Activated T-cell treated with anti-CD3 and anti-CD28 coated beads for 1 hour (primary cell): ENCODE data around the gene CTBP2.

Source experiments
- DNase-seq: peaks from one replicate; pipeline ENCODE4 v3.0.0-alpha.2; 2020; ENCODE audit warnings: low read depth

Gene CTBP2

GRCh38 chr10:125009661-125010161 lies 150.7 kb downstream of the CTBP2 start:
- no peak for DNase-seq

- DNase-seq, result no peak
Observed at GRCh38 chr10:125008689-125009638, 151.4 kb downstream of the CTBP2 start.

DNA sequence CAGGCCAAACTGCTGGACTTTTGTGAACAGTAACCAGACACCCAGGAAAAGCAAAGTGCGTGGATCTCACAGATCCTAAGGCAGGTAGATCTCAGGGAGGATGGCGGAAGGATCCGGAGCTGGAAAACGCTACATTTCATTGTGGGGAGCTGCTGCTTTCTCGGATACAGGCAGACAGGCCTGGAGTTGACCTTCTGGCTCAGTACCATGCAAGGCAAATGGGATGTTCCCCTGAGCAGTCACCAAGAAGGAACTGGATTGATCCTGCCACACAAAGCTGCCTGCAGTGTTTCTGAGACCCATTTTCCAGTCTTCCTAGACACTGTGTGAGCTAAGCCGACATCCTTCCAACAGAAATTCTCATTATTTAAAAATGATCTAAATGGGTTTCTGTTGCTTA lies 152.9 kb downstream of the CTBP2 start:
- DNase-seq, result no peak

DNA sequence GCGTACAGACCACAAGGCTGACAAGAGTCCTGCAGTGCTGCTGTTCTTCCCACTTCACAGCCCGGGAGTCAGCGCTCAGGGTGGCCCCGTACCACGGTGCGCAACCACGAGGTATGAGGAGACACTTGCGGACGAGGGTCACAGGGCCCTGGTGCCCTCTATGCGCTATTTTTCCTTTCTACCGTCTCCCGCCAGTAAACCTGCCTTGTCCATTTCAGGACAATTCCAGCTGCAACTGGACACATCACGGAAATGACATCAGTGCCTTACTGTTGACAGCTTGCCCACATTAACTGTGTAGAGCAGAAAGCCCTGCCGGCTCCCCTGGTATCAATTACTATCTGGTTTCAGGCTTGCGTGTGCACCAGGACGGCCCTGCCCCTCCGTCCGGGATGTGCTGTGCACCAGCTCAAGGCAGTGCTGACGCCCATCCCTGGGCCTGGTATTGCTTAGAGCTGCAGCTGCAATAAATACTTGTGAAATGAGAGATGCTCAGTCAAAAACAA lies 153.4 kb downstream of the CTBP2 start:
- DNase-seq, result no peak

- DNase-seq, result no peak
Observed at GRCh38 chr10:125006188-125006680, 154.1 kb downstream of the CTBP2 start.

DNA sequence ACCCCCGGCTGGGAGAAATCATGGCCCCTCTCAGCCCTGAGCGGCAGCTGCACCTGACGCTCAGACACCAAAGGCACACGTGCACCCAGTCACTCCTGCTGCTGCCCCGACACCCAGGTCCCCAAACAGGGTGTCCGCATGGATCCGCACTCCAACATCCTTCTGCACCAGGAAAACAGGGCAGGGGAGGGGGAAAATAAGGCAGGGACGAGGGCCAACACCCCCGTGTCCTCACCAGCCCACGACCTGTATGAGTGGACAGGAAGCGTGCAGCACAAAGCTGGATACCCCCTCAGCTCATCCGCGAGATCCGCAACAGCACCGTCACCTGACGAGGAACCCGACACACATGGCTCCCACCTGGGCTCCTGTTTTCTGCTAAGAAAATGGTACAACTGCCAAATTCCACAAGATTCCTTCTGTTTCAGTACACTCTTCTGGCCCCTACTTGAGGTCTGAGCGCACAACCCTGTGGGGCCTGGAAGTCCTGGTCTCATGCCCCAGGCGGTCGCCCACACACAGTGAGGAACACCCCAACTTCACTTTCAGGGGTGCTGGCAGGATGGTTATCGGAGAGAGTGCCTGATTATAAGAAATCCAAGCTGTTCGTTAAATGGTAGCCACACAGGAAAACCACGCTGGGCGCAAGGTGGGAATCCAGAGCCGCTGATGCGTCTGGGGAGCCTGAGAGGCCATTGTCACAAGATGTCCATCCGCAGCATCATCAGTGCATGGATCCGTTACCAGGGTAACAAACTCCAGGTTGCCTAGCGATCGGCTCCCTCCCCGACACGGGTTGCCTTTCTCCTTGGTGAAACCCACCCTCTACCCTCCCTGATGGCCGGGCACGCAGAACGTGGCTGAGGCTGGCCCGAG lies 154.8 kb downstream of the CTBP2 start:
- DNase-seq, result no peak

DNA sequence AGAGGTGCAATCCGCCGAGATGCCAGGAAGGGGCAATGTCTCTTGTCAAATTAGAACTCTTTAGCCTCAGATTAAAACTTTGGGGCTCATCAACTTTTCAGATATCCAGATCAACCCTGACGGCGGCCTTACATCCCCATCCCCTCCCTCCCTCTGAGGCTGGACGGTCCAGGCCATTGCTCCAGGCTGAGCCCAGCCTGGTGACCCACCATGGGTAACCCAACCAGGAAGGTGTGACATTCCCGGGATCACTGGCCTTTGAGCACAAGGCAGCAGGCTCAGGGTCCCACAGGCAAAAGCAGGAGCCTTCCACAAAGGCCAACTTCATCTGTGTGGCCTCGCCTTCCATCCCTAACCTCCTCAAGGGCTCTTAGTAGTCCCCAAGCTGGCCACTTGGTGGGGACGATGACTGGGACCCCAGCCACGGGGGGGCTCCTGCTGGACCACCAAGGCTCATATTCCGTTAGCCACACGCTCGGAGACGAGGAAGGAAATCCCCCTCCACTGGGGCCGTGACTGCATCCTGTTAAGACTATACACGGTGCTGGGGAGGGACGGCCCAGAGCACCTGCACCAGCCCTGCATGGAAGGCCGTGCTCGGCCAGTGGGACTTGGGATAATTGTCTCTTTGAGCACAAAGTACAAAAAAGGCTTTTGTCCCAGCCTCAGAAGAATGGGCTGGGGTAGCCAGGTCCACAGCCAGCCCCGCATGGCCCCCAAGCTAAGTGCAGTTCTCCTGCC lies 155.6 kb downstream of the CTBP2 start:
- DNase-seq, result no peak

- no peak for DNase-seq
Observed at GRCh38 chr10:125003901-125004467, 156.4 kb downstream of the CTBP2 start.

DNA sequence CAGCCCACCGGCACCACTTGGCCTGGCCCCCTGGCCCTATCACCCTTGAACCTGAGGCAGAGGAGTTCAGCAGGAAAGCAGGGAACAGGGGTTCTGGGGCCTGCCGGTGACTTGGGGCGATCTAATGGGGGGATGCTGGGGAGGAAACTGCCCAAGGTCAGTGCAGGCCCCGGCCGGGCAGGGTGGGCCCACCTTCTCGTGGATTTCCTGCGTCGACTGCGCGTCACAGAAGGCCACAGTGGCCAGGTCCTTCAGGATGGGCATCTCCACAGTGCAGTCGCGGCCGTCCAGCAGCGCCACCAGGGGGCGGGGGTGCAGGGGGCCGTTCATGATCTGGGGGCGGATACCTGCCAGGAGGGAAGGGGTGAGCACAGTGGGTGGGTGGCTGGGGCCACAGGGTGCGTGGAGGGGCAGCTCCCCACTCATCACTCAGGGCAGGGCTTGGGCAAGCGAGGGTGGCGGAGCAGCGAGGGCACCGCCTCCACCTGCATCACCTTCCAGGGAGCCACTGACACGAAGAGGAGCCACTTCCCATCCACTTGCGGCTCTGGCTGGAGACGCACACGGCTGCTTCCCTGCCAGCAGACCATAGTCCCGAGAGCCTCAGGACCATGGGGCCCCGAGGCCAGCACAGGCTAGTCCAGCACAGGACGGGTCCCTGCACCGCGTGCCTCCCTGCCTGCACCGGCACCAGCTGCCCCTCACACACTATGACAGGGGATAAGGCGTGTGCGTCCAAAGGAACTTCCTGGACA lies 157.0 kb downstream of the CTBP2 start:
- no peak for DNase-seq

GRCh38 chr10:125002423-125003145 lies 157.8 kb downstream of the CTBP2 start:
- no peak for DNase-seq

- no peak for DNase-seq
Observed at GRCh38 chr10:125002047-125002422, 158.3 kb downstream of the CTBP2 start.

- no peak for DNase-seq
Observed at GRCh38 chr10:125001313-125002046, 158.9 kb downstream of the CTBP2 start.

GRCh38 chr10:125000366-125001312 lies 159.7 kb downstream of the CTBP2 start:
- no peak for DNase-seq

- DNase-seq, result no peak
Observed at GRCh38 chr10:124999433-125000365, 160.7 kb downstream of the CTBP2 start.

- DNase-seq, result no peak
Observed at GRCh38 chr10:124998624-124999291, 161.6 kb downstream of the CTBP2 start.
